DLD1 (cell line): Measurements from ENCODE around the gene STRIP2.

ENCODE experiments used
- in situ Hi-C: cut with HindIII; loops from 2 replicates; pipeline ENCODE4 v1.10.0; 2017; ENCODE audit warnings: low sequenced_read_pairs

Gene STRIP2

GRCh38 chr7:129482781-129483180 lies 48.5 kb downstream of the STRIP2 start:
- in situ Hi-C loops = no loop called here

GRCh38 chr7:129489491-129489890 lies 55.3 kb downstream of the STRIP2 start:
- in situ Hi-C loops = no loop called here

- in situ Hi-C loops = no loop called here
Measured at GRCh38 chr7:129492391-129492790, 58.2 kb downstream of the STRIP2 start.

GRCh38 chr7:129493555-129493954 lies 59.3 kb downstream of the STRIP2 start:
- in situ Hi-C loops = no loop called here

GRCh38 chr7:129494041-129494440 lies 59.8 kb downstream of the STRIP2 start:
- in situ Hi-C loops = no loop called here

- in situ Hi-C loops = no loop called here
Measured at GRCh38 chr7:129495987-129496386, 61.8 kb downstream of the STRIP2 start.

- in situ Hi-C loops = no loop called here
Measured at GRCh38 chr7:129496653-129497052, 62.4 kb downstream of the STRIP2 start.

GRCh38 chr7:129497156-129497555 lies 62.9 kb downstream of the STRIP2 start:
- in situ Hi-C loops = no loop called here

- in situ Hi-C loops = no loop called here
Measured at GRCh38 chr7:129498021-129498420, 63.8 kb downstream of the STRIP2 start.

GRCh38 chr7:129499999-129500398 lies 65.8 kb downstream of the STRIP2 start:
- in situ Hi-C loops = no loop called here

GRCh38 chr7:129501760-129502707 lies 67.8 kb downstream of the STRIP2 start, which contains the start of gene SMKR1:
Gene SMKR1 (plus strand): TSS chr7:129502531. CDS start chr7:129502825, 294 bp downstream.
- in situ Hi-C loops = no loop called here

- in situ Hi-C loops = no loop called here
Measured at GRCh38 chr7:129502708-129503685, 68.8 kb downstream of the STRIP2 start.

- in situ Hi-C loops = no loop called here
Measured at GRCh38 chr7:129503725-129504124, 69.5 kb downstream of the STRIP2 start.

- in situ Hi-C loops = no loop called here
Measured at GRCh38 chr7:129512192-129512591, 78.0 kb downstream of the STRIP2 start.

GRCh38 chr7:129513546-129513945 lies 79.3 kb downstream of the STRIP2 start:
- in situ Hi-C loops = no loop called here

- in situ Hi-C loops = no loop called here
Measured at GRCh38 chr7:129514683-129515082, 80.5 kb downstream of the STRIP2 start.

- in situ Hi-C loops = no loop called here
Measured at GRCh38 chr7:129515381-129515780, 81.1 kb downstream of the STRIP2 start.

GRCh38 chr7:129517931-129518330 lies 83.7 kb downstream of the STRIP2 start:
- in situ Hi-C loops = no loop called here

- in situ Hi-C loops = no loop called here
Measured at GRCh38 chr7:129519464-129519863, 85.2 kb downstream of the STRIP2 start.

- in situ Hi-C loops = no loop called here
Measured at GRCh38 chr7:129522088-129522970, 88.1 kb downstream of the STRIP2 start.
